ENCODE measurements around the gene TAOK3.
A peak's percentile ranks its signal among the peaks of the same experiment; 100 is the strongest.

TAOK3 gene

DNA sequence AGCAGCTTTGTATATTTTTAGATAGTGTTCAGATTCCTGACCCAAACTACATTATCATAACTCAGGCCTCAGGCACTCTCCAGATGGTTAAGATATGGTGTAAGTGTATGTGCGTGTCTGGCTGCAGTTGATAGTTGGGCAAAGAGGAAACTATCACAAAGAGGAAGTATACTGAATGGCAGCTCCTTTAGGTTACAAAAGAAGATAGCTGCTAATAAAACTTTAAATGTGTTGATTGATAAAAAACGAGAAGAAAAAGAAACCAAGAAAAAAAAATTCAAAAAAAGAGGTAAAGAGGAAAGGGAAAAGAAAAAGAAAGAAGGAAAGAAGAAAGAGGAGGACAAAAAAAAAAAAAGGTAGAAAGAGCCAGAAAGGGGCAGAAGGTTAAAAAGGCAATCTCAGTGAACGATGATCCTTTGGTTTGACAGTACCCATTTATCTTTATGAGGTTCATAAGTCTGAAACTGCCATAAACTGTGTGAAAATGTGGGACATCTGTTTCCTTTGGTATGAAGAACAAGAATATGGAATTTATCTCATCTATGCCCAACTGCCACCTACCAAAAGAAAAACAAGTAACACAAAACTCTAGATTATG lies 42.2 kb downstream of the TAOK3 start:
- TF ChIP-seq CTCF (IDR thresholded peaks at IDR 0.05; ENCODE audit: unreplicated experiment in 3 of 3): no peak
- Mint-ChIP-seq H3K27ac (no peak overlapping the region), H3K9me3 (no peaks in the 10 kb centered on the region), H3K36me3 (ENCODE audit: low read depth) (no peaks in the 10 kb centered on the region), H3K4me3 (no peak overlapping the region), H3K4me1 (peaks cover 16% of the 10 kb centered on the region), H3K27me3 (ENCODE audit: low read depth) (no peaks in the 10 kb centered on the region)

- H3K9me3 Mint-ChIP-seq: no peaks in the 10 kb centered on the region
- peaks cover 16% of the 10 kb centered on the region for H3K4me1 Mint-ChIP-seq
- H3K27me3 Mint-ChIP-seq (ENCODE audit: low read depth): no peaks in the 10 kb centered on the region
- H3K36me3 Mint-ChIP-seq (ENCODE audit: low read depth): no peaks in the 10 kb centered on the region
- no peak overlapping the region for H3K4me3 Mint-ChIP-seq
- peak overlapping the region in 1 of 3 experiments; percentile 5 for H3K27ac Mint-ChIP-seq
- no peak for TF ChIP-seq CTCF (IDR thresholded peaks at IDR 0.05; ENCODE audit: unreplicated experiment in 3 of 3)
Measured at GRCh38 chr12:118328486-118329330, 44.0 kb downstream of the TAOK3 start.

DNA sequence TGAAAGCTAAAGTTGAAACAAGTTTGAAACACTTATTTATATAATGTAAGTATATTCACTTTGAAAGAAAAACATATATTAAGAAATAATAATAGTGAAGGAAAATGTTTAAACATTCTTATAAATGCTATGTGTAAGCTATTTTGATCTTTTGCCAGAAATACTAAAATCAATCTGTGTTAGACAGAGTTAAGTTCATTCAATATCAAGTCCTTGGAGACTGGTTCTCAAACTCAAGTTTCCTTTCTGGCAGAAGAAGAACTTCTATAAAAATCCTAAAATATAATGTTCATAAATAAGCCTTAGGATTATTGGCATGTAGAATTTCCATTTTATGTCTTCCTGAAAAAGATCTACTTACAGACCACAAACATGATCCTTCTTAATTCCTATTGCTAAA lies 45.3 kb downstream of the TAOK3 start:
- Mint-ChIP-seq H3K27ac (peak overlapping the region in 2 of 3 experiments; percentile 38 to 68), H3K9me3 (no peaks in the 10 kb centered on the region), H3K4me3 (no peak overlapping the region), H3K4me1 (peaks cover 16% of the 10 kb centered on the region), H3K36me3 (ENCODE audit: low read depth) (no peaks in the 10 kb centered on the region), H3K27me3 (ENCODE audit: low read depth) (no peaks in the 10 kb centered on the region)
- TF ChIP-seq CTCF (IDR thresholded peaks at IDR 0.05; ENCODE audit: unreplicated experiment in 3 of 3): no peak

GRCh38 chr12:118326991-118327390 lies 45.7 kb downstream of the TAOK3 start:
- H3K27ac Mint-ChIP-seq: peak overlapping the region in 2 of 3 experiments; percentile 38 to 68
- no peak for TF ChIP-seq CTCF (IDR thresholded peaks at IDR 0.05; ENCODE audit: unreplicated experiment in 3 of 3)
- H3K4me3 Mint-ChIP-seq: no peak overlapping the region
- H3K4me1 Mint-ChIP-seq: peaks cover 16% of the 10 kb centered on the region
- no peaks in the 10 kb centered on the region for H3K36me3 Mint-ChIP-seq (ENCODE audit: low read depth)
- no peaks in the 10 kb centered on the region for H3K9me3 Mint-ChIP-seq
- H3K27me3 Mint-ChIP-seq (ENCODE audit: low read depth): no peaks in the 10 kb centered on the region

- no peak overlapping the region for H3K4me3 Mint-ChIP-seq
- no peaks in the 10 kb centered on the region for H3K36me3 Mint-ChIP-seq (ENCODE audit: low read depth)
- H3K4me1 Mint-ChIP-seq: peaks cover 10% of the 10 kb centered on the region
- no peak for TF ChIP-seq CTCF (IDR thresholded peaks at IDR 0.05; ENCODE audit: unreplicated experiment in 3 of 3)
- H3K27me3 Mint-ChIP-seq (ENCODE audit: low read depth): no peaks in the 10 kb centered on the region
- H3K27ac Mint-ChIP-seq: no peak overlapping the region
- H3K9me3 Mint-ChIP-seq: no peaks in the 10 kb centered on the region
Measured at GRCh38 chr12:118325081-118325480, 47.6 kb downstream of the TAOK3 start.
